Lung (tissue), 12 donors: Measurements from ENCODE around the gene DDX3X. TPM values are rescaled to one million over a fixed set of nuclear protein-coding genes. Genes with fewer than 3 reads are reported as not detected.

Experiments
- ATAC-seq: fragments of 200-7000 bp; cut with Tn5 transposase; one replicate; pipeline ENCODE4 v1.9.1; 2020; ENCODE audit warnings: moderate number of reproducible peaks; ENCODE audit not compliant: insufficient read depth, low FRiP score
- DNase-seq, 3 donors: peaks; one replicate each; pipeline ENCODE4 v3.0.0-alpha.2; 2013 to 2017
- H3K27ac ChIP-seq, 2 donors: one replicate each; pipeline ENCODE4 v1.5.1; 2013; ENCODE audit warnings: mild to moderate bottlenecking in 2 of 2, moderate library complexity in 2 of 2, control low read depth in 1 of 2, inconsistent platforms in 1 of 2, low read depth in 1 of 2, low read length in 1 of 2
- H3K27me3 ChIP-seq, 3 donors: one replicate each; pipeline ENCODE4 v1.5.1; 2013; ENCODE audit warnings: low read length in 2 of 3; ENCODE audit not compliant: control insufficient read depth in 3 of 3, insufficient read depth in 3 of 3
- H3K36me3 ChIP-seq, 4 donors: one replicate each; pipeline ENCODE4 v1.5.1; 2013; ENCODE audit warnings: low read length in 4 of 4, mild to moderate bottlenecking in 1 of 4, moderate library complexity in 1 of 4; ENCODE audit not compliant: control insufficient read depth in 4 of 4, insufficient read depth in 4 of 4
- H3K4me1 ChIP-seq, 5 donors: one replicate each; pipeline ENCODE4 v1.5.1; 2013; ENCODE audit warnings: low read length in 5 of 5, mild to moderate bottlenecking in 2 of 5, moderate library complexity in 1 of 5; ENCODE audit not compliant: control insufficient read depth in 5 of 5, insufficient read depth in 5 of 5
- H3K4me3 ChIP-seq: one replicate; pipeline ENCODE4 v1.5.1; 2013; ENCODE audit warnings: mild to moderate bottlenecking, control low read depth, moderate library complexity
- H3K9ac ChIP-seq, 2 donors: one replicate each; pipeline ENCODE4 v1.5.1; 2013; ENCODE audit warnings: low read length in 2 of 2, control low read depth in 1 of 2; ENCODE audit not compliant: insufficient read depth in 1 of 2
- H3K9me3 ChIP-seq, 4 donors: one replicate each; pipeline ENCODE4 v1.5.1; 2013; ENCODE audit warnings: low read length in 3 of 4, mild to moderate bottlenecking in 1 of 4, moderate library complexity in 1 of 4; ENCODE audit not compliant: control insufficient read depth in 4 of 4, insufficient read depth in 3 of 4
- WGBS, 2 donors: extraction: QIAGEN DNeasy Blood & Tissue Kit; methylation state at CpG; one replicate each; pipeline ENCODE4 v1.1.7; 2013; 5-methylcytosine and 5-hydroxymethylcytosine counted together
- polyA plus RNA-seq, 2 donors: library from polyadenylated mRNA; stranded (reverse); fragments of 200-250 nt; gene quantifications; one replicate each; pipeline ENCODE4 v1.2.1, GENCODE V29; 2013
- total RNA-seq, 2 donors: library from RNA; depleted of rRNA in 1 of 2; stranded (reverse); fragments of >200 nt in 1 of 2; gene quantifications; one replicate each; pipeline ENCODE4 v1.2.1, GENCODE V29; 2014 to 2021
- TF ChIP-seq, protein P1 (sequence below): IDR thresholded peaks from 2 replicates; pipeline ENCODE4 v1.5.1; 2012; ENCODE audit warnings: mild to moderate bottlenecking; ENCODE audit errors: control extremely low read depth, extremely low read depth
- donor health status: control.
- donor health status: control.
- donor health status: Bipolar disorder and iron deficiency.
- donor health status: healthy.
- donor health status: DM: yes; HTN: yes; CAD: no.

DDX3X gene
- total and polyA plus RNA-seq, 4 donors = 72.2 to 385 (median 176) TPM

DNA sequence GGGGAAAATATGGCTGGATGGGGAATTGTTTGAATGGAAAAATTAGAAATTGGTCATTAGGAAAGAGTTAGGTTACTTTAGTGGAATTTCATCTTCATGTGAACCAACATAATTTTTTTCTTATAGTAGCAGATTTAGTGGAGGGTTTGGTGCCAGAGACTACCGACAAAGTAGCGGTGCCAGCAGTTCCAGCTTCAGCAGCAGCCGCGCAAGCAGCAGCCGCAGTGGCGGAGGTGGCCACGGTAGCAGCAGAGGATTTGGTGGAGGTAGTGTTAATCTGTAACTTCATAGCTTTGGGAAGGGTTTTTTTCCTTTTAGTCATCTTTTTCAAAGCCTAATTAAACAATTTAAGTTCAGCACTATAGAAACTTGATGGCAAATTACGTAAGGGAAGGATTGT lies 13.2 kb downstream of the DDX3X start:
- H3K27ac ChIP-seq = no peak overlapping the region
- H3K9ac ChIP-seq = no peak overlapping the region
- no peak for ATAC-seq
- no peak for DNase-seq
- no peaks in the 10 kb centered on the region for H3K9me3 ChIP-seq
- H3K27me3 ChIP-seq = no peaks in the 10 kb centered on the region
- peaks cover 31 to 62% (median 46%) of the 10 kb centered on the region in 4 donors for H3K36me3 ChIP-seq
- TF ChIP-seq, protein P1, sequence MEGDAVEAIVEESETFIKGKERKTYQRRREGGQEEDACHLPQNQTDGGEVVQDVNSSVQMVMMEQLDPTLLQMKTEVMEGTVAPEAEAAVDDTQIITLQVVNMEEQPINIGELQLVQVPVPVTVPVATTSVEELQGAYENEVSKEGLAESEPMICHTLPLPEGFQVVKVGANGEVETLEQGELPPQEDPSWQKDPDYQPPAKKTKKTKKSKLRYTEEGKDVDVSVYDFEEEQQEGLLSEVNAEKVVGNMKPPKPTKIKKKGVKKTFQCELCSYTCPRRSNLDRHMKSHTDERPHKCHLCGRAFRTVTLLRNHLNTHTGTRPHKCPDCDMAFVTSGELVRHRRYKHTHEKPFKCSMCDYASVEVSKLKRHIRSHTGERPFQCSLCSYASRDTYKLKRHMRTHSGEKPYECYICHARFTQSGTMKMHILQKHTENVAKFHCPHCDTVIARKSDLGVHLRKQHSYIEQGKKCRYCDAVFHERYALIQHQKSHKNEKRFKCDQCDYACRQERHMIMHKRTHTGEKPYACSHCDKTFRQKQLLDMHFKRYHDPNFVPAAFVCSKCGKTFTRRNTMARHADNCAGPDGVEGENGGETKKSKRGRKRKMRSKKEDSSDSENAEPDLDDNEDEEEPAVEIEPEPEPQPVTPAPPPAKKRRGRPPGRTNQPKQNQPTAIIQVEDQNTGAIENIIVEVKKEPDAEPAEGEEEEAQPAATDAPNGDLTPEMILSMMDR = no peak
- 97 to 98% methylated on average over 8 of the region's 8 CpGs for WGBS, 2 donors
- no peaks in the 10 kb centered on the region for H3K4me1 ChIP-seq
- H3K4me3 ChIP-seq = no peak overlapping the region

DNA sequence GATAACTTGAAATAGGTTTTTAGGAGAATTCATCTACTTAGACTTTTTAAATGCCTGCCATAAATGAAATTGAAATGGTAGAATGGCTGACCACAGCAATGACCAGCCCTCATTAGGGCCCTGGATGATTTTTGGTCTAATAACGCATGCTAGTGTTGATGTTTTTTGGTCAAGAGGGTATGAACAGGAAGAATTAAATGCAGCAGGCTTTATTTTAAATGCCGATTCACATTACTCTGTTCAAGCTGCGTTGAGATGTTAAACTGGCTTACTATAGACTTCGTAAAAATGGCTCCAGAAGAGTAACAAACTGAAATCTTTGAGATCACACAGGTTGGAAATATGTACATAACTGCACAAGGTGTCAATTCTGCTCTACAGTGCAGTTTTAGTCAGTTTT lies 14.6 kb downstream of the DDX3X start:
- Histone ChIP-seq H3K9ac (no peak overlapping the region), H3K4me3 (no peak overlapping the region), H3K27ac (no peak overlapping the region), H3K27me3 (peaks cover 0 to under 1% (median 0%) of the 10 kb centered on the region in 3 donors), H3K4me1 (no peaks in the 10 kb centered on the region), H3K9me3 (no peaks in the 10 kb centered on the region), H3K36me3 (peaks cover 24 to 49% (median 37%) of the 10 kb centered on the region in 4 donors)
- no peak for ATAC-seq
- WGBS, 2 donors = 86 to 96% methylated on average over 4 of the region's 4 CpGs
- TF ChIP-seq, protein P1 = no peak
- no peak for DNase-seq

- TF ChIP-seq, protein P1 = no peak
Measured at GRCh38 chrX:41350150-41350975, 16.4 kb downstream of the DDX3X start.

More at GRCh38 chrX:41350150-41350975, 16.4 kb downstream of the DDX3X start:
- Histone ChIP-seq H3K9me3 (no peaks in the 10 kb centered on the region), H3K27me3 (peaks cover 0 to 2% (median 0%) of the 10 kb centered on the region in 3 donors), H3K27ac (no peak overlapping the region), H3K36me3 (peaks cover 17 to 33% (median 26%) of the 10 kb centered on the region in 4 donors), H3K4me3 (no peak overlapping the region), H3K4me1 (no peaks in the 10 kb centered on the region), H3K9ac (no peak overlapping the region)
- ATAC-seq (no peak), DNase-seq (no peak)
- 72 to 84% methylated on average over 6 of the region's 6 CpGs for WGBS, 2 donors
